H9 (cell line): ENCODE results near the gene OSBPL2. TPM values are rescaled to one million over a fixed set of nuclear protein-coding genes. Genes with fewer than 3 reads are reported as not detected.

Experiments used
- DNase-seq: peaks from one replicate; pipeline ENCODE4 v3.0.0-alpha.2; 2017
- H2AFZ ChIP-seq: one replicate; pipeline ENCODE4 v1.6.1; 2013; ENCODE audit warnings: mild to moderate bottlenecking, low read length, control low read depth, moderate library complexity
- H2AK5ac ChIP-seq: 2 replicates; pipeline ENCODE4 v1.6.1; 2013; ENCODE audit warnings: low read length, control low read depth, mixed read lengths; ENCODE audit not compliant: insufficient read length
- H2BK120ac ChIP-seq: one replicate; pipeline ENCODE4 v1.6.1; 2013; ENCODE audit warnings: low read depth, mild to moderate bottlenecking, low read length, control low read depth, inconsistent platforms; ENCODE audit not compliant: poor library complexity, severe bottlenecking
- H2BK12ac ChIP-seq: 2 replicates; pipeline ENCODE4 v1.6.1; 2013; ENCODE audit warnings: low read length, control low read depth, mixed read lengths, low read depth; ENCODE audit not compliant: insufficient read length
- H2BK15ac ChIP-seq: 2 replicates; pipeline ENCODE4 v1.6.1; 2013; ENCODE audit warnings: low read depth, low read length, control low read depth
- H2BK20ac ChIP-seq: one replicate; pipeline ENCODE4 v1.6.1; 2013; ENCODE audit warnings: low read depth, mild to moderate bottlenecking, low read length, control low read depth, inconsistent platforms; ENCODE audit not compliant: poor library complexity, severe bottlenecking
- H2BK5ac ChIP-seq: 2 replicates; pipeline ENCODE4 v1.6.1; 2013; ENCODE audit warnings: low read length, control low read depth, mixed read lengths; ENCODE audit not compliant: insufficient read length
- H3K14ac ChIP-seq: 2 replicates; pipeline ENCODE4 v1.6.1; 2013; ENCODE audit warnings: low read length, control low read depth; ENCODE audit not compliant: insufficient read depth
- H3K18ac ChIP-seq: 2 replicates; pipeline ENCODE4 v1.6.1; 2013; ENCODE audit warnings: low read depth, mild to moderate bottlenecking, mixed read lengths, low read length, control low read depth; ENCODE audit not compliant: insufficient read length
- H3K23ac ChIP-seq: 2 replicates; pipeline ENCODE4 v1.6.1; 2013; ENCODE audit warnings: low read length, control low read depth, mixed read lengths, low read depth; ENCODE audit not compliant: insufficient read length
- H3K23me2 ChIP-seq: 2 replicates; pipeline ENCODE4 v1.6.1; 2013; ENCODE audit warnings: low read depth, mild to moderate bottlenecking, mixed read lengths, low read length, control low read depth; ENCODE audit not compliant: insufficient read length, poor library complexity, severe bottlenecking
- H3K27ac ChIP-seq: 2 replicates; pipeline ENCODE4 v1.5.1; 2013; ENCODE audit warnings: low read length, control low read depth, mixed read lengths, low read depth; ENCODE audit not compliant: insufficient read length
- H3K27me3 ChIP-seq: 2 replicates; pipeline ENCODE4 v1.6.1; 2013; ENCODE audit warnings: low read length, control low read depth, inconsistent platforms; ENCODE audit not compliant: insufficient read depth
- H3K4ac ChIP-seq: 2 replicates; pipeline ENCODE4 v1.6.1; 2013; ENCODE audit warnings: low read depth, mild to moderate bottlenecking, control low read depth, inconsistent platforms, low read length, moderate library complexity
- H3K4me1 ChIP-seq: 2 replicates; pipeline ENCODE4 v1.6.1; 2013; ENCODE audit warnings: low read length, control low read depth, inconsistent platforms; ENCODE audit not compliant: insufficient read depth
- H3K4me2 ChIP-seq: 2 replicates; pipeline ENCODE4 v1.6.1; 2013; ENCODE audit warnings: low read length, control low read depth, mixed read lengths; ENCODE audit not compliant: insufficient read length, insufficient read depth
- H3K56ac ChIP-seq: 2 replicates; pipeline ENCODE4 v1.6.1; 2013; ENCODE audit warnings: low read depth, mild to moderate bottlenecking, mixed read lengths, low read length, control low read depth; ENCODE audit not compliant: insufficient read length
- H3K79me1 ChIP-seq: 2 replicates; pipeline ENCODE4 v1.6.1; 2013; ENCODE audit warnings: low read depth, mild to moderate bottlenecking, moderate library complexity, low read length, control low read depth, inconsistent platforms; ENCODE audit not compliant: insufficient read depth, poor library complexity, severe bottlenecking
- H3K79me2 ChIP-seq: 2 replicates; pipeline ENCODE4 v1.6.1; 2013; ENCODE audit warnings: low read length, control low read depth, inconsistent platforms; ENCODE audit not compliant: insufficient read depth
- H3K9ac ChIP-seq: 2 replicates; pipeline ENCODE4 v1.6.1; 2013; ENCODE audit warnings: low read length, control low read depth, mixed read lengths; ENCODE audit not compliant: insufficient read length; ENCODE audit errors: extremely low read depth
- H3K9me3 ChIP-seq: one replicate; pipeline ENCODE4 v1.6.1; 2013; ENCODE audit warnings: low read depth, low read length, inconsistent platforms; ENCODE audit not compliant: control insufficient read depth
- H3T11ph ChIP-seq: one replicate; pipeline ENCODE4 v1.6.1; 2013; ENCODE audit warnings: mild to moderate bottlenecking, low read length, control low read depth, inconsistent platforms
- H4K20me1 ChIP-seq: one replicate; pipeline ENCODE4 v1.6.1; 2013; ENCODE audit not compliant: control insufficient read depth, insufficient read length, insufficient read depth
- H4K5ac ChIP-seq: 2 replicates; pipeline ENCODE4 v1.6.1; 2013; ENCODE audit warnings: low read depth, mild to moderate bottlenecking, mixed read lengths, low read length, control low read depth; ENCODE audit not compliant: insufficient read length
- H4K8ac ChIP-seq: replicated peaks from 2 replicates; pipeline ENCODE4 v1.6.1; 2013; ENCODE audit warnings: low read length, control low read depth, mixed read lengths, low read depth; ENCODE audit not compliant: insufficient read length
- H4K91ac ChIP-seq: 2 replicates; pipeline ENCODE4 v1.6.1; 2013; ENCODE audit warnings: low read depth, mild to moderate bottlenecking, moderate library complexity, mixed read lengths, low read length, control low read depth; ENCODE audit not compliant: insufficient read length
- H3K27ac Mint-ChIP-seq, 3 experiments: 2 replicates in 2 of 3; 3 replicates in 1 of 3; pipeline ENCODE4 v1.8.0; 2020 to 2021; ENCODE audit warnings: mixed read lengths in 3 of 3, mild to moderate bottlenecking in 1 of 3, moderate library complexity in 1 of 3
- H3K27me3 Mint-ChIP-seq: 2 replicates; pipeline ENCODE4 v1.8.0; 2021; ENCODE audit warnings: low read depth, mild to moderate bottlenecking, moderate library complexity, mixed read lengths
- H3K36me3 Mint-ChIP-seq, 3 experiments: 2 replicates in 2 of 3; 3 replicates in 1 of 3; pipeline ENCODE4 v1.8.0; 2020 to 2021; ENCODE audit warnings: low read depth in 3 of 3, mixed read lengths in 3 of 3; ENCODE audit not compliant: insufficient read depth in 1 of 3
- H3K4me1 Mint-ChIP-seq, 2 experiments: 2 replicates each; pipeline ENCODE4 v1.8.0; 2020; ENCODE audit warnings: mixed read lengths in 2 of 2
- H3K4me3 Mint-ChIP-seq, 2 experiments: 2 replicates in 1 of 2; 3 replicates in 1 of 2; pipeline ENCODE4 v1.8.0; 2020 to 2021; ENCODE audit warnings: mild to moderate bottlenecking in 2 of 2, mixed read lengths in 2 of 2, moderate library complexity in 1 of 2
- H3K9me3 Mint-ChIP-seq, 2 experiments: 2 replicates in 1 of 2; 3 replicates in 1 of 2; pipeline ENCODE4 v1.8.0; 2020; ENCODE audit warnings: mild to moderate bottlenecking in 2 of 2, mixed read lengths in 2 of 2, moderate library complexity in 1 of 2
- CTCF ChIP-seq: fragments of 200-600 bp; sonication (generic); conservative IDR thresholded peaks from 3 replicates; pipeline ENCODE4 v1.8.0; 2021; ENCODE audit warnings: antibody characterized with exemption, mild to moderate bottlenecking
- WGBS: extraction: QIAGEN DNeasy Blood & Tissue Kit; methylation state at CpG from one replicate; pipeline ENCODE4 v1.1.7; 2013; ENCODE audit warnings: missing lambda C conversion rate, low lambda C conversion rate, mixed read lengths; ENCODE audit not compliant: insufficient read length; ENCODE audit errors: extremely low coverage; 5-methylcytosine and 5-hydroxymethylcytosine counted together
- total RNA-seq: library from RNA; stranded (reverse); gene quantifications from 2 replicates; pipeline ENCODE4 v1.2.1, GENCODE V29; 2021

Gene OSBPL2
- total RNA-seq, 1 experiment from 2014 or later: 47.3 TPM

- H3K4me3 Mint-ChIP-seq: no peak overlapping the region
- H3K27ac Mint-ChIP-seq: no peak overlapping the region; a peak in 1 of 7 replicates
- H3T11ph ChIP-seq: no peak overlapping the region
- H3K4me1 Mint-ChIP-seq: peaks cover 0 to 3% of the 10 kb centered on the region in 2 experiments; a peak in 1 of 4 replicates
- H3K27me3 Mint-ChIP-seq: no peaks in the 10 kb centered on the region; the same call in none of the 2 replicates
- no peaks in the 10 kb centered on the region for H4K20me1 ChIP-seq
- H3K27me3 ChIP-seq: no peaks in the 10 kb centered on the region
- no peak for DNase-seq
- no peaks in the 10 kb centered on the region for H3K23me2 ChIP-seq
- no peaks in the 10 kb centered on the region for H3K79me1 ChIP-seq
- H3K18ac ChIP-seq: no peak overlapping the region
- peaks cover 22 to 75% (median 71%) of the 10 kb centered on the region in 3 experiments; a peak in 6 of 7 replicates for H3K36me3 Mint-ChIP-seq
- H4K5ac ChIP-seq: no peak overlapping the region
- no peaks in the 10 kb centered on the region; a peak in 2 of 5 replicates for H3K9me3 Mint-ChIP-seq
- H2BK5ac ChIP-seq: no peak overlapping the region
- no peak overlapping the region for H2BK12ac ChIP-seq
- H2BK15ac ChIP-seq: no peak overlapping the region
- no peak overlapping the region for H3K27ac ChIP-seq
- H2AK5ac ChIP-seq: no peak overlapping the region
- TF ChIP-seq CTCF: no peak
- no peak overlapping the region for H2AFZ ChIP-seq
- H3K4ac ChIP-seq: no peak overlapping the region
- no peak overlapping the region for H3K14ac ChIP-seq
- H2BK20ac ChIP-seq: no peak overlapping the region
- no peak overlapping the region for H3K23ac ChIP-seq
- WGBS: no CpG with 5 or more reads among the region's 33 CpGs
- H4K91ac ChIP-seq: no peak overlapping the region
- no peak overlapping the region for H2BK120ac ChIP-seq
- H3K9me3 ChIP-seq: no peaks in the 10 kb centered on the region
- H3K79me2 ChIP-seq: no peaks in the 10 kb centered on the region
- no peak overlapping the region for H3K56ac ChIP-seq
- no peak overlapping the region for H3K9ac ChIP-seq
- no peak overlapping the region for H4K8ac ChIP-seq
- no peaks in the 10 kb centered on the region for H3K4me1 ChIP-seq
- H3K4me2 ChIP-seq: no peak overlapping the region
Measured at GRCh38 chr20:62327726-62328495, 89.6 kb downstream of the OSBPL2 start.
